Activated T-cell treated with anti-CD3 and anti-CD28 coated beads, Interleukin-2, amount 50 U/mL, for 4 hours (primary cell): ENCODE data around the gene MYO1H. TPM values are rescaled to one million over a fixed set of nuclear protein-coding genes. Genes with fewer than 3 reads are reported as not detected.

Experiments
- ATAC-seq, 2 donors: fragments of 200-7000 bp; cut with Tn5 transposase; one replicate each; pipeline ENCODE4 v1.10.0; 2021
- DNase-seq: peaks from one replicate; pipeline ENCODE4 v3.0.0-alpha.2; 2020
- H3K27me3 Mint-ChIP-seq: one replicate; pipeline ENCODE4 v1.8.0; 2021; ENCODE audit warnings: low read depth, mixed read lengths
- H3K36me3 Mint-ChIP-seq: one replicate; pipeline ENCODE4 v1.8.0; 2022; ENCODE audit warnings: mixed read lengths; ENCODE audit not compliant: insufficient read depth
- H3K4me1 Mint-ChIP-seq: one replicate; pipeline ENCODE4 v1.8.0; 2021; ENCODE audit warnings: low read depth, mixed read lengths
- H3K4me3 Mint-ChIP-seq: one replicate; pipeline ENCODE4 v1.8.0; 2021; ENCODE audit warnings: mild to moderate bottlenecking, moderate library complexity, mixed read lengths
- H3K9me3 Mint-ChIP-seq: one replicate; pipeline ENCODE4 v1.8.0; 2021; ENCODE audit warnings: mixed read lengths
- total RNA-seq, 3 donors: library from RNA; stranded (reverse); gene quantifications; one replicate each; pipeline ENCODE4 v1.2.1, GENCODE V29; 2021

Gene MYO1H
- total RNA-seq, 3 donors from 2014 or later = not detected

DNA sequence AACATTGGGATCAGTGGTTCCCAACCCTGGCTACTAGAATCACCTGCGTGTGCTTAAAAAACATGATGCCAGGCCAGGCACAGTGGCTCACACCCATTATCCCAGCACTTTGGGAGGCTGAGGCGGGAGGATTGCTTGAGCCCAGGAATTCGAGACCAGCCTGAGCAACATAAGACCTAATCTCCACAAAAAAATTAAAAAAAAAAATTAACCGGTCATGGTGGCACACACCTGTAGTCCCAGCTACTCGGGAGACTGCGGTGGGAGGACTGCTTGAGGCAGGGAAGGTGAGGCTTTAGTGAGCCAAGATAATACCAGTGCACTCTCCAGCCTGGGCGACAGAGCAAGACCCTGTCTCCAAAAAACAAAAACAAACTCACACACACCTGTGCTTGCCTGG, 127.4 kb downstream of the MYO1H start:
- Mint-ChIP-seq H3K4me3 (peak overlapping the region; percentile 97), H3K4me1 (peaks cover 50% of the 10 kb centered on the region)
- ATAC-seq = no peak

GRCh38 chr12:109475993-109476806, 128.5 kb downstream of the MYO1H start:
- Mint-ChIP-seq H3K9me3 (no peaks in the 10 kb centered on the region), H3K4me1 (peaks cover 40% of the 10 kb centered on the region)

More for the DNA sequence above, 127.4 kb downstream of the MYO1H start:
- Mint-ChIP-seq H3K9me3 (no peaks in the 10 kb centered on the region), H3K36me3 (peaks cover 3% of the 10 kb centered on the region), H3K27me3 (no peaks in the 10 kb centered on the region)
- DNase-seq = no peak

DNA sequence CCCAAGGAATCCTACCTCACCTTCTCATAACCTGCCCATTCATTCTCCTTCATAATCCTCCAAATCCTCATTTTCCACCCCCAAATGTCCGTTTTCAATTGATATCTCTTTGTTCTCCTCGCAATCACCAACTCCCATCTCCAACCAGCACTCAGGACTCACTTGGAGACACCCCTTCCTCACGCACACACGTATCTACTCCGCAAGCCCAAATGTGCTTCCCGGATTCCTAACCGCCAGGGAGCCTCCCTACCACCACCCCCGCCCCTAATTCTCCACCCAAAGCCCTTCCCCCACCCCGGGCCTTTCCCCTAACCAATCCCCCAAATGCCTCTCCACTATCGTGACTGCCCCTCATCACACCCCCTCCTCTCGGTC, 129.1 kb downstream of the MYO1H start:
- Mint-ChIP-seq H3K4me1 (peaks cover 40% of the 10 kb centered on the region), H3K27me3 (no peaks in the 10 kb centered on the region), H3K9me3 (no peaks in the 10 kb centered on the region), H3K4me3 (peak overlapping the region; percentile 97), H3K36me3 (peaks cover 3% of the 10 kb centered on the region)
- ATAC-seq = peak; percentile 3 to 5
- no peak for DNase-seq

More at GRCh38 chr12:109475993-109476806, 128.5 kb downstream of the MYO1H start:
- peak overlapping the region; percentile 97 for H3K4me3 Mint-ChIP-seq
- DNase-seq (no peak), ATAC-seq (no peak)
- peaks cover 3% of the 10 kb centered on the region for H3K36me3 Mint-ChIP-seq
- H3K27me3 Mint-ChIP-seq = no peaks in the 10 kb centered on the region

- ATAC-seq (peak; percentile 97), DNase-seq (peak; percentile 79)
- Mint-ChIP-seq H3K4me3 (peak within 1 kb of the TSS; percentile 97), H3K27me3 (no peaks in the 10 kb centered on the region), H3K9me3 (no peaks in the 10 kb centered on the region), H3K36me3 (peaks cover 3% of the 10 kb centered on the region), H3K4me1 (peaks cover 40% of the 10 kb centered on the region)
Measured at GRCh38 chr12:109477185-109477962, 129.7 kb downstream of the MYO1H start, which contains the start of the genes KCTD10 and UBE3B. Gene KCTD10, minus strand, starts transcription at chr12:109477300. Its CDS starts 38 bp downstream, at chr12:109477262. Gene UBE3B, plus strand, starts transcription at chr12:109477634. Its CDS starts 5,918 bp downstream, at chr12:109483552.

GRCh38 chr12:109477963-109478315, 130.2 kb downstream of the MYO1H start:
- H3K4me3 Mint-ChIP-seq = peak overlapping the region; percentile 97
- no peaks in the 10 kb centered on the region for H3K9me3 Mint-ChIP-seq
- peaks cover 3% of the 10 kb centered on the region for H3K36me3 Mint-ChIP-seq
- no peaks in the 10 kb centered on the region for H3K27me3 Mint-ChIP-seq
- DNase-seq (no peak), ATAC-seq (no peak)
- peaks cover 39% of the 10 kb centered on the region for H3K4me1 Mint-ChIP-seq

DNA sequence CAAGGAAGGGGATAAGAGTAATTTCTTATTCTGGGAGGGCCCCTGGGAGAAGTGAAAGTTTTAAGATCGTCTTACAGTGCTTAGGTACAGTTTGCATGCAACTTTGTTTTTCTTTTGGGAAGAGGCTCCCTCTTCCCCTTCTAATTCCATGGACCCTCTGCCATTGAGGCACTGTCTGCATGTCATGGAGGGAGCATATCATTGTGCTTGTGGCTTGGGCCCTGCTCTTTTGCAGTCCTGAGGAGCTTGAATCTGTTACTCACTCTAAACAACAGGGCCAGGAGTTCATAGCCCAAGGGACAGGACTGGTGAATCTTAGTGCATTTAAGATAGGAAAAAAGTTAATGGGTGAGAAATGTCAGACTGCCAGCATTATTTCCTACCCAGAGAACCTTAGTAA, 132.1 kb downstream of the MYO1H start:
- Mint-ChIP-seq H3K4me1 (peaks cover 32% of the 10 kb centered on the region), H3K4me3 (no peak overlapping the region), H3K27me3 (no peaks in the 10 kb centered on the region), H3K9me3 (no peaks in the 10 kb centered on the region), H3K36me3 (peaks cover 8% of the 10 kb centered on the region)
- ATAC-seq (no peak), DNase-seq (no peak)

DNA sequence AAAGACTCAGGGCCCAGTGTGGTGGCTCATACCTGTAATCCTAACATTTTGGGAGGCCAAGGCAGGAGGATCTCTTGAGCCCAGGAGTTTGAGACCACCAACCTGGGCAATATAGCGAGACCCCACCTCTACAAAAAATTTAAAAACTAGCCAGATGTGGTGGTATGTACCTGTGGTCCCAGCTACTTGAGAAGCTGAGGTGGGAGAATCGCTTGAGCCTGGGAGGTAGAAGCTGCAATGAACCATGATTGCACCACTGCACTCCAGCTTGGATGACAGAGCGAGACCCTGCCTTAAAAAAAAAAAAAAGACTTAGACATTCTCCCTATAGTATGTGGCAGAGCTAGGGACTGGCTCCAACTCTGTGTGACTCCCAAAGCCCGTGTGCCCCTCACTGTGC, 132.7 kb downstream of the MYO1H start:
- H3K36me3 Mint-ChIP-seq = peaks cover 12% of the 10 kb centered on the region
- H3K4me1 Mint-ChIP-seq = peaks cover 30% of the 10 kb centered on the region
- no peaks in the 10 kb centered on the region for H3K9me3 Mint-ChIP-seq
- H3K27me3 Mint-ChIP-seq = no peaks in the 10 kb centered on the region
- DNase-seq (no peak), ATAC-seq (no peak)
- H3K4me3 Mint-ChIP-seq = no peak overlapping the region

DNA sequence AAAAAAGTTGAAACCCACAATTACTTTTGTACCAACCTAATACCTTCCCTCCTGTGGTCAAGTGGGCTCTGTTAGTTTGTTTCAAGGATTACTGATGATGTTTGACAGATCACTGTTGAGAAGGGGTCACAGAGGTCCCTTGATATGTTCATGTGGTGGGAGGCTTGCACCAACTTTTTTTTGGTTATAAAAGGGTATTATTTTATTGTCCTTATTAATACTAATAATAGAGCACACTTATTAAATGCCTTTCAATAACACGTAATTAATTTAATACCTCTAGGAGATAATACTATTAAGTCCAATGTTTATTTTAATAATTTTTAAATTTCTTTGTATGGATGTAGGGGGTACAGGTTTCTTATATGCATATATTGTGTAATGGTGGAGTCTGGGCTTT, 134.2 kb downstream of the MYO1H start:
- Mint-ChIP-seq H3K36me3 (peaks cover 16% of the 10 kb centered on the region), H3K4me1 (peaks cover 16% of the 10 kb centered on the region), H3K27me3 (no peaks in the 10 kb centered on the region), H3K9me3 (no peaks in the 10 kb centered on the region), H3K4me3 (no peak overlapping the region)
- ATAC-seq = no peak
- no peak for DNase-seq

GRCh38 chr12:109482491-109482890, 134.8 kb downstream of the MYO1H start:
- Mint-ChIP-seq H3K9me3 (no peaks in the 10 kb centered on the region), H3K36me3 (peaks cover 19% of the 10 kb centered on the region), H3K4me1 (peaks cover 14% of the 10 kb centered on the region), H3K27me3 (no peaks in the 10 kb centered on the region), H3K4me3 (no peak overlapping the region)
- DNase-seq (no peak), ATAC-seq (no peak)

- Mint-ChIP-seq H3K4me3 (no peak overlapping the region), H3K9me3 (no peaks in the 10 kb centered on the region), H3K4me1 (peaks cover 14% of the 10 kb centered on the region), H3K36me3 (peaks cover 19% of the 10 kb centered on the region), H3K27me3 (no peaks in the 10 kb centered on the region)
- ATAC-seq (no peak), DNase-seq (no peak)
Measured at GRCh38 chr12:109482894-109483293, 135.2 kb downstream of the MYO1H start.

- Mint-ChIP-seq H3K27me3 (no peaks in the 10 kb centered on the region), H3K4me1 (peaks cover 14% of the 10 kb centered on the region), H3K4me3 (no peak overlapping the region), H3K36me3 (peaks cover 19% of the 10 kb centered on the region), H3K9me3 (no peaks in the 10 kb centered on the region)
- DNase-seq = no peak
- ATAC-seq = no peak
Measured at GRCh38 chr12:109483346-109483745, 135.6 kb downstream of the MYO1H start.

- Mint-ChIP-seq H3K27me3 (no peaks in the 10 kb centered on the region), H3K4me1 (no peaks in the 10 kb centered on the region), H3K36me3 (peaks cover 30% of the 10 kb centered on the region), H3K9me3 (no peaks in the 10 kb centered on the region), H3K4me3 (no peak overlapping the region)
- DNase-seq (no peak), ATAC-seq (no peak)
Measured at GRCh38 chr12:109485201-109485600, 137.5 kb downstream of the MYO1H start.

GRCh38 chr12:109487181-109488050, 139.7 kb downstream of the MYO1H start:
- no peaks in the 10 kb centered on the region for H3K27me3 Mint-ChIP-seq
- no peak for ATAC-seq
- H3K4me3 Mint-ChIP-seq = no peak overlapping the region
- no peaks in the 10 kb centered on the region for H3K9me3 Mint-ChIP-seq
- peaks cover 35% of the 10 kb centered on the region for H3K36me3 Mint-ChIP-seq
- no peaks in the 10 kb centered on the region for H3K4me1 Mint-ChIP-seq
- DNase-seq = no peak
